HUES6 (cell line): ENCODE data around the gene GNPTAB.
"Not testable (repeated sequence)": the region's sequence is repeated elsewhere in the genome, so short reads cannot be mapped to it uniquely, and the experiment has no call there.

Experiments used
- H3K27ac ChIP-seq: 2 replicates; pipeline ENCODE4 v1.7.0; 2013; ENCODE audit warnings: low read depth, mild to moderate bottlenecking, low read length, inconsistent platforms
- H3K27me3 ChIP-seq: 2 replicates; pipeline ENCODE4 v1.6.1; 2013; ENCODE audit warnings: low read length; ENCODE audit not compliant: control insufficient read depth, insufficient read depth
- H3K36me3 ChIP-seq: 2 replicates; pipeline ENCODE4 v1.6.1; 2013; ENCODE audit warnings: low read length; ENCODE audit not compliant: control insufficient read depth, insufficient read depth
- H3K4me1 ChIP-seq: 2 replicates; pipeline ENCODE4 v1.6.1; 2013; ENCODE audit warnings: low read length; ENCODE audit not compliant: control insufficient read depth, insufficient read depth
- H3K4me3 ChIP-seq: 2 replicates; pipeline ENCODE4 v1.5.1; 2013; ENCODE audit warnings: low read depth, low read length
- H3K9ac ChIP-seq: one replicate; pipeline ENCODE4 v1.6.1; 2013; ENCODE audit warnings: mild to moderate bottlenecking, low read length
- H3K9me3 ChIP-seq: 2 replicates; pipeline ENCODE4 v1.6.1; 2013; ENCODE audit warnings: low read depth, low read length; ENCODE audit not compliant: control insufficient read depth, insufficient read depth

GNPTAB gene

DNA sequence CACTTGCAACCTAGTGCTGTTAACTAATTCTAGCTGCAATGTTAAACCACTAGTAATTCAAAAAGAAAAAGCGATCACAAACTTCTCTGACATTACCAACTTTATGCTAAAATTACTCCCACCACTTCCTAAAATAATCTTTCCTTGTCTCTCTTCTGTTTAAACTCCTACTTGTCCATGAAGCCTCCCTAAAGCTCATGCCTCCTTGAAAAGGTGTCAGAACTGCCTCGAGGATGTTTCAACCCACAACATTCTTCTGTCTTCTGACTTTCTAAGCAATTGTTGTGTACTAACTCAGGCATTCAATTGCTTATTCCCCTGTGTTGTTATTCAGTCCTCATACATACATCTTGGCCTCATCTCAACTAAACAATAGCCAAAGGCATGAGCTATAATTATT is 5.9 kb downstream of the GNPTAB start:
- peak overlapping the region; percentile 32; the same call in 1 of the 2 replicates for H3K4me3 ChIP-seq
- H3K9ac ChIP-seq: no peak overlapping the region
- H3K4me1 ChIP-seq: peaks cover 51% of the 10 kb centered on the region

GRCh38 chr12:101823891-101824290 is 6.9 kb downstream of the GNPTAB start:
- Histone ChIP-seq H3K9ac (no peak overlapping the region), H3K4me3 (no peak overlapping the region), H3K36me3 (no peaks in the 10 kb centered on the region), H3K27ac (no peak overlapping the region), H3K27me3 (no peaks in the 10 kb centered on the region), H3K4me1 (peaks cover 50% of the 10 kb centered on the region), H3K9me3 (peaks cover 5% of the 10 kb centered on the region; the same call in 1 of the 2 replicates)

More for the DNA sequence above, 5.9 kb downstream of the GNPTAB start:
- no peaks in the 10 kb centered on the region for H3K36me3 ChIP-seq
- H3K27me3 ChIP-seq: no peaks in the 10 kb centered on the region
- no peaks in the 10 kb centered on the region for H3K9me3 ChIP-seq
- H3K27ac ChIP-seq: 0 out of 2 replicates have a peak overlapping the region, but pooled peaks have one; percentile 59

DNA sequence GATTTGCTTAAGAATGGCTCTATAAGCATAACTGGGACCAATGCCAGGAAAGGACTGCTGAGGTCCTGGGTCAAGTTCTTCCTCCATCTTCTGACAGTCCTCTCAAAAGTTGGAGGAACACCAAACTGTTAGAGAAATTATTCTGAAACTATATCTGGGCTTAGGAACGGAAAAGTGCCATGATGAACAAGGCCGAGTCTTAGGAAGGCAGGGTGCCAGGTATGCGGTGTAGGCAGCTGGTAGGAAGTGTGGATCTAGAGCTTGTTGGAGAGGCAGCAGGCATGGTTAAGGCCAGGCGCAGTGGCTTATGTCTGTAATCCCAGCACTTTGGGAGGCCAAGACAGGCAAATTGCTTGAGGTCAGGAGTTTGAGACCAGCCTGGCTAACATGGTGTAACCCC is 7.7 kb downstream of the GNPTAB start:
- Histone ChIP-seq H3K36me3 (no peaks in the 10 kb centered on the region), H3K4me1 (peaks cover 46% of the 10 kb centered on the region), H3K27ac (peak overlapping the region; percentile 47; the same call in 1 of the 2 replicates), H3K27me3 (no peaks in the 10 kb centered on the region), H3K9me3 (peaks cover 5% of the 10 kb centered on the region; the same call in 1 of the 2 replicates), H3K4me3 (no peak overlapping the region), H3K9ac (no peak overlapping the region)

- H3K4me1 ChIP-seq: peaks cover 24% of the 10 kb centered on the region
- no peaks in the 10 kb centered on the region for H3K36me3 ChIP-seq
- no peak overlapping the region for H3K9ac ChIP-seq
- peaks cover 5% of the 10 kb centered on the region; the same call in 1 of the 2 replicates for H3K9me3 ChIP-seq
- no peak overlapping the region for H3K4me3 ChIP-seq
- H3K27me3 ChIP-seq: no peaks in the 10 kb centered on the region
- H3K27ac ChIP-seq: no peak overlapping the region
Measured at GRCh38 chr12:101819467-101819866, 11.3 kb downstream of the GNPTAB start.

GRCh38 chr12:101818689-101819088 is 12.1 kb downstream of the GNPTAB start:
- H3K4me3 ChIP-seq, H3K36me3 ChIP-seq, H3K27me3 ChIP-seq, H3K9ac ChIP-seq, H3K27ac ChIP-seq, H3K9me3 ChIP-seq: not testable (repeated sequence)
- H3K4me1 ChIP-seq: peaks cover 18% of the 10 kb centered on the region

DNA sequence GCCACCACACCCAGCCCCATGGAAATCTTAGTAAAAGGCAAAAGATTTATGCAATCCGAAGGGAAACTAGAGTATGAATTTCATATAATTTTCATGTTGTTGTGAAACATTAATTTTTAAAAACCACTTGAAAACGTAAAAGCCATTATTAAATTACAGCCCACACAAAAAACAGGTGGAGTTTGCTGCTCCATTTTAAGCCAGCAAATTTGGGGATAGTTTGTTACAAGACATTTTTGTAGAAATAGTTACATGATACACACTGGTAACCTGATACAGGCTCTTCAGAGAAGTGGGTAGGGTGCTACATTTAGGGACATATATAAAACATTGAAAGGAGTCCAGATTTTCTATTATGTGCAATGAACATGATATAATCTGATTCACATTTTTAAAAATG is 17.6 kb downstream of the GNPTAB start:
- Histone ChIP-seq H3K36me3 (no peaks in the 10 kb centered on the region), H3K27ac (no peak overlapping the region), H3K4me1 (no peaks in the 10 kb centered on the region; the same call in 1 of the 2 replicates), H3K9me3 (no peaks in the 10 kb centered on the region), H3K4me3 (no peak overlapping the region), H3K27me3 (no peaks in the 10 kb centered on the region), H3K9ac (no peak overlapping the region)

DNA sequence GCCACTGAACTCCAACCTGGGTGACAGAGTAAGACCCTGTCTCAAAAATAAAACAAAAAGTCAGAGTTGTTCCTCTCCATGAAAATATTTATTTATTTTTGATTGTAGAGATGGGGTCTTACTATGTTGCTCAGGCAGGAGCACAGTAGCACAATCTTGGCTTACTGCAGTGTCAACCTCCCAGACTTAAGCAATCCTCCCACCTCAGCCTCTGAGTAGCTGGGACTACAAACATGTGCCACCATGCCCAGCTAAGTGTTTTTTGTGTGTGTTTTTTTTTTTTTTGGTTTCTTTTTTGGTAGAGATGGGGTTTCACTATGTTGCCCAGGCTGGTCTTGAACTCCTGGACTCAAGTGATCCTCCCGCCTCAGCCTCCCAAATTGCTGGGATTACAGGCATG is 18.0 kb downstream of the GNPTAB start:
- not testable (repeated sequence) for H3K36me3 ChIP-seq, H3K4me1 ChIP-seq

DNA sequence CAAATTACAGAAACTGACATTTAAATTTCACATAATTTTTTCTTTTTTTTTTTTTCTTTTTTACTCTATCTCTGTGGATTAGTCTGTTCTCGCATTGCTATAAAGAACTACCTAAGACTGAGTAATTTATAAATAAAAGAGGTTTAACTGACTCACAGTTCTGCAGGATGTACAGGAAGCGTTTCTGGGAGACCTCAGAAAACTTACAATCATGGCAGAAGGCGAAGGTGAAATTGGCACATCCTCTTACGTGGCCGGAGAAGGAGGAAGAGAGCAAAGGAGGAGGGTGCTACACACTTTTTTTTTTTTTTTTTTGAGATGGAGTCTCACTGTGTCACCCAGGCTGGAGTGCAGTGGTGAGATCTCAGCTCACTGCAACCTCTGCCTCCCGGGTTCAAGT is 19.4 kb downstream of the GNPTAB start:
- not testable (repeated sequence) for H3K27me3 ChIP-seq, H3K9me3 ChIP-seq, H3K9ac ChIP-seq, H3K36me3 ChIP-seq, H3K27ac ChIP-seq, H3K4me3 ChIP-seq
- peaks cover 10% of the 10 kb centered on the region for H3K4me1 ChIP-seq

More for the DNA sequence above, 18.0 kb downstream of the GNPTAB start:
- H3K9ac ChIP-seq, H3K27me3 ChIP-seq, H3K4me3 ChIP-seq, H3K27ac ChIP-seq, H3K9me3 ChIP-seq: not testable (repeated sequence)

DNA sequence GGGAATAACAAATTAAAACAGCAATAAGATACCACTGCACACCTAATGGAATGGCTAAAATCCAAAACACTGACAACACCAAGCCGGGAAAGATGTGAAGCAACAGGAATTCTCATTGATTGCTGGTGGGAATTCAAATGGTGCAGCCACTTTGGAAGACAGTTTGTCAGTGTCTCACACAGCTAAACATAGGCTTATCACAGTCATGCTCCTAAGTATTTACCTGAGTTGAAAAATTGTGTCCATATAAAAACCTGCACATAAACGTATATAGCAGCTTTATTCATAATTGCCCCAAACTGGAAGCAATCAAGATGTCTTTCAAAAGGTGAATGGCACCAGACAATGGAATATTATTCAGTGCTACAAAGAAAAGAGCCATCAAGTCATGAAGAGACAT is 21.6 kb downstream of the GNPTAB start:
- no peaks in the 10 kb centered on the region for H3K9me3 ChIP-seq
- H3K36me3 ChIP-seq: no peaks in the 10 kb centered on the region
- peaks cover 10% of the 10 kb centered on the region for H3K4me1 ChIP-seq
- no peak overlapping the region for H3K4me3 ChIP-seq
- no peak overlapping the region for H3K27ac ChIP-seq
- no peaks in the 10 kb centered on the region for H3K27me3 ChIP-seq
- no peak overlapping the region for H3K9ac ChIP-seq

- H3K36me3 ChIP-seq: no peaks in the 10 kb centered on the region
- H3K27ac ChIP-seq: no peak overlapping the region
- no peaks in the 10 kb centered on the region for H3K9me3 ChIP-seq
- H3K4me1 ChIP-seq: peaks cover 10% of the 10 kb centered on the region
- H3K27me3 ChIP-seq: no peaks in the 10 kb centered on the region
- H3K4me3 ChIP-seq: no peak overlapping the region
- H3K9ac ChIP-seq: no peak overlapping the region
Measured at GRCh38 chr12:101806265-101806664, 24.5 kb downstream of the GNPTAB start.

DNA sequence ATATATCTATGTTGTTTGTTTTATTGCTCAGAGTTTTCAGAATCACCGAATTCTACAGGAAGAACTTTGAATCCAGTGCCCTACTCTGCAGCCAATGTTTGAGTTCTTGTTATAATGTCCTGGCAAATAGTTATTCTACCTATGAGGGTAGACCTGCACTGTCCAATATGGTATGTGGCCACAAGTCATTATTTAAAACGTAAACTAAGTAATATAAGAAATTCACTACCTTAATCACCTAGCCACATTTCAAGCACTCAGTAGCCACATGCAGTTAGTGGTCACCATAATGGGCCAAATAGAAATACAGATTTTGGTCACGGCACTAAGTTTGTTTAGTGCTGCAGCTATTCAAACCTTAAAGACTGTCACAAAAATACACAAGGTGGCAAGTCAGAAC is 26.4 kb downstream of the GNPTAB start:
- Histone ChIP-seq H3K9me3 (no peaks in the 10 kb centered on the region), H3K4me1 (peaks cover 10% of the 10 kb centered on the region), H3K36me3 (no peaks in the 10 kb centered on the region), H3K4me3 (no peak overlapping the region), H3K9ac (no peak overlapping the region), H3K27me3 (no peaks in the 10 kb centered on the region), H3K27ac (no peak overlapping the region)

- Histone ChIP-seq H3K9me3 (no peaks in the 10 kb centered on the region), H3K36me3 (no peaks in the 10 kb centered on the region), H3K4me1 (peaks cover 10% of the 10 kb centered on the region), H3K27me3 (no peaks in the 10 kb centered on the region), H3K27ac (no peak overlapping the region), H3K9ac (no peak overlapping the region), H3K4me3 (no peak overlapping the region)
Measured at GRCh38 chr12:101803978-101804377, 26.8 kb downstream of the GNPTAB start.
